ENCODE results near the gene WSCD2.

Gene WSCD2

GRCh38 chr12:108174641-108175040, 45.6 kb downstream of the WSCD2 start:
- H3K4me3 Mint-ChIP-seq = no peak overlapping the region
- H3K27me3 Mint-ChIP-seq (ENCODE audit: low read depth) = peaks cover 8% of the 10 kb centered on the region
- TF ChIP-seq, protein P1, sequence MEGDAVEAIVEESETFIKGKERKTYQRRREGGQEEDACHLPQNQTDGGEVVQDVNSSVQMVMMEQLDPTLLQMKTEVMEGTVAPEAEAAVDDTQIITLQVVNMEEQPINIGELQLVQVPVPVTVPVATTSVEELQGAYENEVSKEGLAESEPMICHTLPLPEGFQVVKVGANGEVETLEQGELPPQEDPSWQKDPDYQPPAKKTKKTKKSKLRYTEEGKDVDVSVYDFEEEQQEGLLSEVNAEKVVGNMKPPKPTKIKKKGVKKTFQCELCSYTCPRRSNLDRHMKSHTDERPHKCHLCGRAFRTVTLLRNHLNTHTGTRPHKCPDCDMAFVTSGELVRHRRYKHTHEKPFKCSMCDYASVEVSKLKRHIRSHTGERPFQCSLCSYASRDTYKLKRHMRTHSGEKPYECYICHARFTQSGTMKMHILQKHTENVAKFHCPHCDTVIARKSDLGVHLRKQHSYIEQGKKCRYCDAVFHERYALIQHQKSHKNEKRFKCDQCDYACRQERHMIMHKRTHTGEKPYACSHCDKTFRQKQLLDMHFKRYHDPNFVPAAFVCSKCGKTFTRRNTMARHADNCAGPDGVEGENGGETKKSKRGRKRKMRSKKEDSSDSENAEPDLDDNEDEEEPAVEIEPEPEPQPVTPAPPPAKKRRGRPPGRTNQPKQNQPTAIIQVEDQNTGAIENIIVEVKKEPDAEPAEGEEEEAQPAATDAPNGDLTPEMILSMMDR (IDR thresholded peaks at IDR 0.05; ENCODE audit: unreplicated experiment in 3 of 3) = no peak
- H3K9me3 Mint-ChIP-seq = peaks cover 4% of the 10 kb centered on the region
- H3K4me1 Mint-ChIP-seq = no peaks in the 10 kb centered on the region
- no peaks in the 10 kb centered on the region for H3K36me3 Mint-ChIP-seq (ENCODE audit: low read depth)
- H3K27ac Mint-ChIP-seq = no peak overlapping the region

GRCh38 chr12:108175310-108175709, 46.2 kb downstream of the WSCD2 start:
- no peak overlapping the region for H3K4me3 Mint-ChIP-seq
- TF ChIP-seq, protein P1 (IDR thresholded peaks at IDR 0.05; ENCODE audit: unreplicated experiment in 3 of 3) = no peak
- peaks cover 3% of the 10 kb centered on the region for H3K4me1 Mint-ChIP-seq
- no peaks in the 10 kb centered on the region for H3K36me3 Mint-ChIP-seq (ENCODE audit: low read depth)
- H3K27me3 Mint-ChIP-seq (ENCODE audit: low read depth) = peaks cover 7% of the 10 kb centered on the region
- H3K9me3 Mint-ChIP-seq = peaks cover 4% of the 10 kb centered on the region
- H3K27ac Mint-ChIP-seq = no peak overlapping the region

DNA sequence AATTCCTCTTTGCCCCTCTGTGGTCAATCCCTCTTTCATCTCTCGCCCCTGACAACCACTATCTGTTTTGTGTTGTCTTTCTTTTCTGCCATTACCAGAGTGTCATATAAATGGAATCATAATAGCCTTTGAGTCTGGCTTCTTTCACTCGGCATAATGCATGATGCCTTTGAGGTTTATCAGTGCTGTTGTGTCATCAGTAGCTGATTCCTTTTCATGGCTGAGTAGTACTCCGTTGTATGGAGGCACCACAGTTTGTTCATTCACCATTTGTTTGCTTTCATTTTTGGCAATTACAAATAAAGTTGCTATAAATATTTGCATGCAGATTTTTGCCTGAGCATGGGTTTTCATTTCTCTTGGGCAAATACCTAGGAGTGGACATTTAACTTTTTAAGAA, 47.2 kb downstream of the WSCD2 start:
- Mint-ChIP-seq H3K27ac (no peak overlapping the region), H3K4me3 (no peak overlapping the region)
- TF ChIP-seq, protein P1 (IDR thresholded peaks at IDR 0.05; ENCODE audit: unreplicated experiment in 3 of 3) = no peak

DNA sequence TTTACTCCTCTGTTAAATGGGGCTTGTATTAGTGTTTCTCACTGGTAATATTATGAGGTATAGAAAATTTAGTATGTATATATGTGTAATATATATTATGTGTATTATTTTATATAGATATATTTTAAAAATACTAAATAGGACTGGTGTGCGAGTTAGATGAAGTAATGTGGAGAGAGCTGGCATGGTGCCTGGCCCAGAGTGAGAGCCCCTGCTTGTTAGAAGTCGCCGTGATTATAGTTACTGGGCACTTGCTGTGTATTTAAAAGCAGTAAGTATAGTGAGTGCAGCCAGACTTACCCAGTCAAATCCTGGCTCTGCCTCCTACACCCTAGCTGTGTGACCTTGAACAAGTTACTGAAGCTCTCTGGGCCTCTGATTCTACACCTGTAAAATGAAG, 48.0 kb downstream of the WSCD2 start:
- Mint-ChIP-seq H3K4me1 (peaks cover 18% of the 10 kb centered on the region), H3K36me3 (ENCODE audit: low read depth) (no peaks in the 10 kb centered on the region), H3K27ac (no peak overlapping the region), H3K4me3 (no peak overlapping the region), H3K9me3 (peaks cover 4% of the 10 kb centered on the region), H3K27me3 (ENCODE audit: low read depth) (peaks cover 7% of the 10 kb centered on the region)
- TF ChIP-seq, protein P1 (IDR thresholded peaks at IDR 0.05; ENCODE audit: unreplicated experiment in 3 of 3) = no peak

More for the DNA sequence above, 47.2 kb downstream of the WSCD2 start:
- H3K9me3 Mint-ChIP-seq = peaks cover 4% of the 10 kb centered on the region
- no peaks in the 10 kb centered on the region for H3K36me3 Mint-ChIP-seq (ENCODE audit: low read depth)
- peaks cover 9% of the 10 kb centered on the region for H3K4me1 Mint-ChIP-seq
- H3K27me3 Mint-ChIP-seq (ENCODE audit: low read depth) = peaks cover 7% of the 10 kb centered on the region

- H3K36me3 Mint-ChIP-seq (ENCODE audit: low read depth) = no peaks in the 10 kb centered on the region
- no peak overlapping the region for H3K4me3 Mint-ChIP-seq
- H3K27ac Mint-ChIP-seq = no peak overlapping the region
- peaks cover 11% of the 10 kb centered on the region for H3K27me3 Mint-ChIP-seq (ENCODE audit: low read depth)
- peaks cover 18% of the 10 kb centered on the region for H3K4me1 Mint-ChIP-seq
- H3K9me3 Mint-ChIP-seq = peaks cover 4% of the 10 kb centered on the region
- TF ChIP-seq, protein P1 (IDR thresholded peaks at IDR 0.05; ENCODE audit: unreplicated experiment in 3 of 3) = no peak
Observed at GRCh38 chr12:108179305-108179704, 50.2 kb downstream of the WSCD2 start.

GRCh38 chr12:108180255-108181094, 51.4 kb downstream of the WSCD2 start:
- Mint-ChIP-seq H3K36me3 (ENCODE audit: low read depth) (no peaks in the 10 kb centered on the region), H3K4me3 (no peak overlapping the region), H3K9me3 (peaks cover 4% of the 10 kb centered on the region), H3K27ac (no peak overlapping the region), H3K27me3 (ENCODE audit: low read depth) (peaks cover 8% of the 10 kb centered on the region), H3K4me1 (peaks cover 18% of the 10 kb centered on the region)
- TF ChIP-seq, protein P1 (IDR thresholded peaks at IDR 0.05; ENCODE audit: unreplicated experiment in 3 of 3) = no peak
